Suppressor macrophage (primary cell): ENCODE data around the gene MYO1D.
"Not testable (repeated sequence)": the region's sequence is repeated elsewhere in the genome, so short reads cannot be mapped to it uniquely, and the experiment has no call there.

ENCODE experiments used
- DNase-seq, 4 experiments: peaks; one replicate each; pipeline ENCODE4 v3.0.0-alpha.2; 2020 to 2022

The MYO1D gene

DNA sequence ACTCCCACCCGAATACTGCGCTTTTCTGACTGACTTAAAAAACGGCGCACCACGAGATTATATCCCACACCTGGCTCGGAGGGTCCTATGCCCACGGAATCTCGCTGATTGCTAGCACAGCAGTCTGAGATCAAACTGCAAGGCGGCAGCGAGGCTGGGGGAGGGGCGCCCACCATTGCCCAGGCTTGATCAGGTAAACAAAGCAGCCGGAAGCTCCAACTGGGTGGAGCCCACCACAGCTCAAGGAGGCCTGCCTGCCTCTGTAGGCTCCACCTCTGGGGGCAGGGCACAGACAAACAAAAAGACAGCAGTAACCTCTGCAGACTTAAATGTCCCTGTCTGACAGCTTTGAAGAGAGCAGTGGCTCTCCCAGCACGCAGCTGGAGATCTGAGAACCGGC, 10.5 kb upstream of the MYO1D start:
- not testable (repeated sequence) for DNase-seq

DNA sequence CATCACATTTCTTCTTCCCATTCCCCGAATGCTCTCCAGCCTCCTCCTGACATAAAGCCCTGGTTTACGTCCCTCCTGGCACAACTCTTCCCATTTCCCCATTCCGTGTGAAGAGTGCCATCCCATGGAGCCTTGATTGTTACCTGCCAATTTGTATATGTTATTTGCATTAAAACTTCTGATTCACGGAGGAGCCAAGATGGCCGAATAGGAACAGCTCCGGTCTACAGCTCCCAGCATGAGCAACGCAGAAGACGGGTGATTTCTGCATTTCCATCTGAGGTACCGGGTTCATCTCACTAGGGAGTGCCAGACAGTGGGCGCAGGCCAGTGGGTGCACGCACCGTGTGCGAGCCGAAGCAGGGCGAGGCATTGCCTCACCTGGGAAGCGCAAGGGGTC, 10.0 kb upstream of the MYO1D start:
- not testable (repeated sequence) for DNase-seq

GRCh38 chr17:32882734-32883133, 5.8 kb upstream of the MYO1D start:
- peak; percentile 58 to 82 (median 77) for DNase-seq

DNA sequence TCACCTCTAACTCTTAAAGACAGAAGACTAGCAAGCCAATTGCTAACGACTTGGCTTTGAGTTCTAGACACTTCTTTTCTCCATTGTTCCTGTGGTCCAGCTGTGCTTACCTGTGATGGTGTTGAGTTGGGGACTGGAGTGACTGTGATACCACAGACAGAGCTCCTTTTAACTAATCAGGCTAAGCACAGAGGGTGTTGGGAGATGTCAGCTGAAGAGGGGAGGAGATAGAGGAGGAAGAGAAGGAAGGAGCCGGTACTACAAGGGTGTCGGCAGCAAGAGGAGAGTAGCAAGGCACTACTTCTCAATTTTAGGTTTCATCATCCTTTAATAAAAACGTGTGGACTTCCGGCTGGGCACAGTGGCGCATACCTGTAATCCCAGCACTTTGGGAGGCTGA, 5.1 kb upstream of the MYO1D start:
- peak in 2 of 4 experiments; percentile 11 to 31 for DNase-seq

DNA sequence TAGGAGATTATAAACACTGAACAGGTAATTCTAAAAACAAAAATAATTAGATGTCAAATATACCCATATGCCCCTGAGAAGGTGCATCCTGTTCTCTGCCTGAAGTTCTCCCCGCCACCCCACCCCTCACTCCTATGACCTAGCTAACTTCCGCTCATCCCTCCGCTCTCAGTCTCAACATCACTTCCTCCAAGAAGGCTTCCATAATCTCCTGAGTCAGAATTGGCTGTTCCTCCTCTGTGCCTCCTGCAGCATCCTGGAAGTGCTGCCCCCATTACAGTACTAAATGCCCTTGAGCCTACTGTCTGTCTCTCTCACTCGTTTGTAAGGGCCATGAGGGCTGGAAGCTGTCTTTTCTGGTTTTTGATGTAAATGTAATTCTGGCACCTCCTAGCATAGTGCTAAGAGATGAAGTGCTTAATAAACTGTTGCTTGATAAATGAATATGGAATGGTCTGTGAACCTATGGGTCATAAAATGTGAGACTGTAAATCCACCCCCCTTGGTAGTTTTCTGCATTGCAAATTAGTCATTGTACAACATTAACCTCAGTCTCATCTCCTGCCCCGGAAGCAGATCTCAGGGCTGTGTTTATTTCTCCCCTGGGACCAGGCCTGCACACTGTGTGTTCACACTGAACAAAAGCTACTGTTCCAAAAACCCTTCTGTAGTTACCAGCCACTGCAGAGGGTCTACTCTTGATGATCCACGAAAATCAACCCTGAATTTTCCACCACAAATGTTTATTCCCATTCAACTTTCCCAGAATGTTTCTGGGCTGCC, 3.9 kb upstream of the MYO1D start:
- DNase-seq = peak in 3 of 4 experiments; percentile 36 to 57 (median 38)

DNA sequence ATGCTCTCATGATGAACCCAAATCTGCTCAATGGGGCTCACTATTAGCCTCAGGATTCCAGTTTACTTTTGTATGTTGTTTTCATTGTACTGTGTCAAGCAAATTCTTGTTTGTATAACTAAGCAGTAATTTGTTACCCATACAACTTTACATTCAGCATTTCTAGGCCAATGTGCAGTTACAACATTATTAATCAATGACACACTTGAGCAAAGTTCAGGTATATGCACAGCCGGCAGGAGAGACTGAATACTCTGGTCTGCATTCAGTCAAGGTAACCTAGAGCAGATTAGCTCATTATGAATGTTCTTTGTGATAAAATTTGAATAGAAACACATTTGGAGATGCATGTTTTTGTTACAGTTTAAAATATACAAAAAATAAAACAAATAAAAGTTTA, 2.2 kb upstream of the MYO1D start:
- no peak for DNase-seq

DNA sequence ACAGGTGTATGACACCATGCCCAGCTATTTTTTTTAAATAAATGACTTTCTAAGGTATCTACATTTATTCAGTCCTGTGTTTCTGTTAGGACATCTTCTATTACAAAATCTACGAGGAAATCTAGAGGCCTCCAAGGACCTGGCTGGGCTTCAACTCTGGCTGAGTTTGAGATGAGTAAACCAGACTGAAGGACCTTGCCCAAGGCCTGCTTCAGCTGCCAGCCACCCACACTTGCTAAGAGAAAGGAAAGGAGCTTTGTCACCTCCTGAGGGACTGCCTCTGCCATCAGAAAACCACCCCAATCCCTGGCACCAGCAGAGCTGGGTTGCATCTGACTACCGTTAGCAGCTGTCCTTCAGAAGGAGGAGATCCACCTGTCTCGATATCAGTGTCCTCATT, 1.3 kb upstream of the MYO1D start:
- peak; percentile 55 to 83 (median 76) for DNase-seq

GRCh38 chr17:32877164-32877764, 340 bp upstream of the MYO1D start:
- DNase-seq = peak; percentile 92 to 98 (median 96)

GRCh38 chr17:32875923-32876416, 954 bp downstream of the MYO1D start:
- no peak for DNase-seq

DNA sequence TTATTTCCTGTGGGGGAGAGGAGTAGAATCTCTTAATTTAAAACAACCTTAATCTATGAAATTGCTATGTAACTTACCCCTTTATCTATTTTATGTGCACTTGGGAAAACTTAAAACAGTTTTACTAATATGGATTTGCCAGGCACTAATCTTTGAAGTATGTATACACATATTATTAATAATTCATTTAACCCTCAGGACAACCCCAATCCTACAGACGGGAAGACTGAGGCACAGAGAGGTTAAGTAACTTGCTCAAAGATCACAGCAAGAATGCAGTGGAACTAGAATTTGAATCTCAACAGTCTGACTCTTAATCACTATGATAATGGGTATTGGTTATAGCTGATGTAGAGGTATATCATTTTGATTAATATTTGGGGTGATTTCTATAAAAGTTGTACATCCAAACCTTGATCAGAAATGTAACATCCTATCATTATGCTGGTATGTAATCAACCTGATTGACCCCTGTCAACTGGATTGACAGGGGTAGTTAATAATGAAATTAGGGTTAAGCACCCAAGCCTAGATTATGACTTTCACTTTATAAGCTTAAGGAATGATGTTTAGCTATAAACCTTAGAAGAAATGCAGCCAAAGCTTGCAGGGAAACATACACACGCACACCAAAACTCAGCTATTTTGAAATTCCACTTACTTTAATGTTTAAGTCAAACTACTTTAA, 1.6 kb downstream of the MYO1D start:
- no peak for DNase-seq

GRCh38 chr17:32873114-32873513, 3.8 kb downstream of the MYO1D start:
- DNase-seq = no peak

DNA sequence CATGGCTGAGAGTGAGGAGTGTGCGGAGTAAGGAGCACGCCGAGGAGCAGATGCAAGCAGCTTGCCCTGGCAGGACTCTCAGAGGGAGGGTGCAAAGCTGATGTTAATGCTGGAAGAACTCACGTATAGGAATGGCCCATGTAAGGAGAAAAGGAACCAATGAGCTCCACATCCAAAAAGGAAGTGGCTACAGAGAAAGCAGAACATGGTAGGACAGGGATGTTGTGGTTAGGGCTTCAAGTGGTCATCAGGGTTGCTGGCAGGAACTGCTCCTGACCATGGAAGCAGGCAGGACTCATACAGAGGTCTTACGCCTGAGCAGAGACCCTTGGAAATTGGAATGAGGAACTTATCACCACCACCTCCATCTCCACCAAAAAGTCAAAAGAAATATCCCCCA, 5.2 kb downstream of the MYO1D start:
- peak; percentile 68 to 88 (median 80) for DNase-seq

- no peak for DNase-seq
Observed at GRCh38 chr17:32870969-32871368, 6.0 kb downstream of the MYO1D start.

GRCh38 chr17:32870027-32870670, 6.8 kb downstream of the MYO1D start:
- DNase-seq = no peak

- no peak for DNase-seq
Observed at GRCh38 chr17:32869345-32870026, 7.4 kb downstream of the MYO1D start.

DNA sequence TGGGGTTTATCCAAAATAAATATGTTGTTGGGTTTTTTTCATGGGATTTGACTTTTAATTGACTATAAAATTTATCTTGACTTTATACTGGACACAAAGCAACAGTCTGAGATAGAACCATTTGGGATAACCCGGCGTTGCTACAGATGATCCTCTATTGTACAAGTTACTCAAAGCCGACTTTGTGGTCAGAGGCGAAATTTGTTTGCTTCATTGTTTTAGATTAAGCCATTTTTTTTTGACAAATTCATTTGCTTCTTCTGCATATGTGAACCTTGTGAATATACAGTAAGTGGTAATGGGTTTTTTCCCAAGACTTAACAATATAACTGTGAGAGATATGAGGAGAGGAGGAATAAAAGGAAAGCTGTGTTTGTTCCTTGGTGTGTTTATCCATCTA, 11.8 kb downstream of the MYO1D start:
- DNase-seq = no peak

DNA sequence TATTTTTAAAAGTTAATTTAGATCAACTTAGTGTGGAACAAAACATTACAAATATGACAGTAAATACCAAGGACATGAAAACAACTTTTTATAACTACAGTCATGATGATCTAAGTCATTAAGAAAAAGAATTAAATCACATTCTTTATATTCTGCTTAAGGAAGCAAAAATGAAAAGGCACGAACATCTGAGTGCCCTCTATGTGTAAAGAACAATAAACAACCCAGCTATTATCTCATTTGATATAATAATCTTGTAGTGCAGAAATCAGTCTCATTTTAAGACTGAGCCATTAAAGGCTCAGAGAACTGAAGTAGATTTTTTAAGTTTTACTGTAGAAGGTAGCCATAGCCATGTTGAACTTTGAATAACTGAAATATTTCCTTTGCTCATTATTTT, 13.4 kb downstream of the MYO1D start:
- no peak for DNase-seq

GRCh38 chr17:32862940-32863339, 14.0 kb downstream of the MYO1D start:
- no peak for DNase-seq

DNA sequence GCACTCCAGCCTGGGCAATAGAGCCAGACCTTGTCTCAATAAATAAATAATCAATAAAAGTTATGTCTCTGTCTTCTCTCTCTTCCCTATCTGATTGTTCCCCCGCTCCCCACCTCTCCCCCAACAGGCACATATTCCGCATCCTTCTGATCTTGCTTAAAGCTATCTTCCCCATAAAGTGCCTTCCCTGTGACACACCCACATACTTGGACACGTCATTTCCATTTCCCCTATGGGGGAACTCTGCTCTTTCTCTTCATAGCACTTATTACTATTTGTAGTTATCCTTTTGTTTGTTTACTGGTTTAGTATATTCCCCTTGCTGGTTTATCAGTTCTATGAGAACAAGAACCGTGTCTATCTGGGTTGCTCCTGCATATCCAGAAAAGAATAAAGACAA, 14.9 kb downstream of the MYO1D start:
- DNase-seq = peak in 3 of 4 experiments; percentile 9 to 44 (median 12)

GRCh38 chr17:32859857-32860525, 16.9 kb downstream of the MYO1D start:
- no peak for DNase-seq

GRCh38 chr17:32855620-32856019, 21.3 kb downstream of the MYO1D start:
- no peak for DNase-seq
